Occipital lobe (tissue), 2 donors: ENCODE measurements around the gene PRKCA. TPM values are rescaled to one million over a fixed set of nuclear protein-coding genes. Genes with fewer than 3 reads are reported as not detected.

Source experiments
- DNase-seq: peaks from one replicate; lab custom pipeline; 2025; lab: John Stamatoyannopoulos, UW
- total RNA-seq: library from RNA; depleted of rRNA; stranded (reverse); fragments of >200 nt; gene quantifications from one replicate; pipeline ENCODE4 v1.2.3, GENCODE V29; 2014

The PRKCA gene
- total RNA-seq, 1 donor from 2014 or later = 29.9 TPM

- no peak for DNase-seq
These were observed 375.0 kb downstream of the PRKCA start for GRCh38 chr17:66677201-66677981.

- DNase-seq = no peak
These were observed 375.6 kb downstream of the PRKCA start for GRCh38 chr17:66678061-66678460.

- no peak for DNase-seq
These were observed 376.4 kb downstream of the PRKCA start for GRCh38 chr17:66678827-66679226.

GRCh38 chr17:66679631-66680517 is 377.5 kb downstream of the PRKCA start:
- no peak for DNase-seq

- no peak for DNase-seq
These were observed 379.9 kb downstream of the PRKCA start for GRCh38 chr17:66682283-66682682.

- DNase-seq = no peak
These were observed 381.8 kb downstream of the PRKCA start for GRCh38 chr17:66684261-66684660.

GRCh38 chr17:66684731-66685130 is 382.3 kb downstream of the PRKCA start:
- DNase-seq = no peak

GRCh38 chr17:66686601-66687000 is 384.2 kb downstream of the PRKCA start:
- no peak for DNase-seq

GRCh38 chr17:66687570-66688284 is 385.3 kb downstream of the PRKCA start:
- DNase-seq = no peak

GRCh38 chr17:66689221-66689620 is 386.8 kb downstream of the PRKCA start:
- no peak for DNase-seq

GRCh38 chr17:66690166-66690565 is 387.8 kb downstream of the PRKCA start:
- DNase-seq = no peak

- DNase-seq = no peak
These were observed 389.4 kb downstream of the PRKCA start for GRCh38 chr17:66691644-66692420.

GRCh38 chr17:66692421-66692690 is 389.9 kb downstream of the PRKCA start:
- DNase-seq = no peak

- DNase-seq = no peak
These were observed 392.7 kb downstream of the PRKCA start for GRCh38 chr17:66695098-66695497.

GRCh38 chr17:66698270-66698669 is 395.9 kb downstream of the PRKCA start:
- no peak for DNase-seq

GRCh38 chr17:66701462-66701861 is 399.0 kb downstream of the PRKCA start:
- no peak for DNase-seq

GRCh38 chr17:66702106-66702936 is 399.9 kb downstream of the PRKCA start:
- DNase-seq = no peak

- no peak for DNase-seq
These were observed 402.6 kb downstream of the PRKCA start for GRCh38 chr17:66704858-66705520.

GRCh38 chr17:66706851-66707450 is 404.5 kb downstream of the PRKCA start:
- DNase-seq = no peak

GRCh38 chr17:66711401-66711800 is 409.0 kb downstream of the PRKCA start:
- DNase-seq = no peak
